ENCODE data around the gene STK17A.

Gene STK17A

GRCh38 chr7:43653891-43654504, 71.1 kb downstream of the STK17A start:
- DNase-seq (ENCODE audit: low read depth) = no peak
- H3K4me3 ChIP-seq (ENCODE audit: low read depth, low read length) = no peak overlapping the region
- TF ChIP-seq MYC (IDR thresholded peaks at IDR 0.05; ENCODE audit: low read depth, low read length) (no peak), MAX (IDR thresholded peaks at IDR 0.05; ENCODE audit: low read depth, low read length) (no peak), POLR2A (IDR thresholded peaks at IDR 0.05; ENCODE audit: extremely low read depth, insufficient read length) (no peak)
- TF ChIP-seq, protein P1, sequence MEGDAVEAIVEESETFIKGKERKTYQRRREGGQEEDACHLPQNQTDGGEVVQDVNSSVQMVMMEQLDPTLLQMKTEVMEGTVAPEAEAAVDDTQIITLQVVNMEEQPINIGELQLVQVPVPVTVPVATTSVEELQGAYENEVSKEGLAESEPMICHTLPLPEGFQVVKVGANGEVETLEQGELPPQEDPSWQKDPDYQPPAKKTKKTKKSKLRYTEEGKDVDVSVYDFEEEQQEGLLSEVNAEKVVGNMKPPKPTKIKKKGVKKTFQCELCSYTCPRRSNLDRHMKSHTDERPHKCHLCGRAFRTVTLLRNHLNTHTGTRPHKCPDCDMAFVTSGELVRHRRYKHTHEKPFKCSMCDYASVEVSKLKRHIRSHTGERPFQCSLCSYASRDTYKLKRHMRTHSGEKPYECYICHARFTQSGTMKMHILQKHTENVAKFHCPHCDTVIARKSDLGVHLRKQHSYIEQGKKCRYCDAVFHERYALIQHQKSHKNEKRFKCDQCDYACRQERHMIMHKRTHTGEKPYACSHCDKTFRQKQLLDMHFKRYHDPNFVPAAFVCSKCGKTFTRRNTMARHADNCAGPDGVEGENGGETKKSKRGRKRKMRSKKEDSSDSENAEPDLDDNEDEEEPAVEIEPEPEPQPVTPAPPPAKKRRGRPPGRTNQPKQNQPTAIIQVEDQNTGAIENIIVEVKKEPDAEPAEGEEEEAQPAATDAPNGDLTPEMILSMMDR (IDR thresholded peaks at IDR 0.05; ENCODE audit: low read depth, low read length) = no peak

- no peak overlapping the region for H3K4me3 ChIP-seq (ENCODE audit: low read depth, low read length)
- no peak for DNase-seq (ENCODE audit: low read depth)
- TF ChIP-seq POLR2A (IDR thresholded peaks at IDR 0.05; ENCODE audit: extremely low read depth, insufficient read length) (no peak), MYC (IDR thresholded peaks at IDR 0.05; ENCODE audit: low read depth, low read length) (no peak), MAX (IDR thresholded peaks at IDR 0.05; ENCODE audit: low read depth, low read length) (no peak)
- TF ChIP-seq, protein P1 (IDR thresholded peaks at IDR 0.05; ENCODE audit: low read depth, low read length) = no peak
Observed at GRCh38 chr7:43655584-43655983, 72.7 kb downstream of the STK17A start.

DNA sequence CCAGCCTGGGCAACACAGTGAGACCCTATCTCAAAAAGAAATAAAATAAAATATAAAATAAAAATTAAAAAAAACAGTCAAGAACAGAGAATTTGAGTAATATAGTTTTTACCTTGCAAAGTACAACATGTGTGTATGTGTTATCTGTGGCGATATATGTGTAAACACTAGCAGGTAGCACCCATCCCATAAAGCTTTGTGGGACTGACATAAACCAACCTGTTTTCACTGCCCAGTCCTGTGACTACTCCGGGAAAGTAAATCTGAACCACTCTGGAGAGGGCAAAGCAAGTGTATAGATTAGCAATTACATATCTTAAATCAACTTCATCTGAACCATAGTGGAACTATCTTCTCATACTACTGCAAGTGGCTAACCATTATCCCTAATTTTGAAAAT, 74.1 kb downstream of the STK17A start:
- H3K4me3 ChIP-seq (ENCODE audit: low read depth, low read length) = no peak overlapping the region
- no peak for DNase-seq (ENCODE audit: low read depth)
- TF ChIP-seq MYC (IDR thresholded peaks at IDR 0.05; ENCODE audit: low read depth, low read length) = no peak
- no peak for TF ChIP-seq MAX (IDR thresholded peaks at IDR 0.05; ENCODE audit: low read depth, low read length)
- TF ChIP-seq POLR2A (IDR thresholded peaks at IDR 0.05; ENCODE audit: extremely low read depth, insufficient read length) = no peak
- TF ChIP-seq, protein P1 (IDR thresholded peaks at IDR 0.05; ENCODE audit: low read depth, low read length) = no peak

DNA sequence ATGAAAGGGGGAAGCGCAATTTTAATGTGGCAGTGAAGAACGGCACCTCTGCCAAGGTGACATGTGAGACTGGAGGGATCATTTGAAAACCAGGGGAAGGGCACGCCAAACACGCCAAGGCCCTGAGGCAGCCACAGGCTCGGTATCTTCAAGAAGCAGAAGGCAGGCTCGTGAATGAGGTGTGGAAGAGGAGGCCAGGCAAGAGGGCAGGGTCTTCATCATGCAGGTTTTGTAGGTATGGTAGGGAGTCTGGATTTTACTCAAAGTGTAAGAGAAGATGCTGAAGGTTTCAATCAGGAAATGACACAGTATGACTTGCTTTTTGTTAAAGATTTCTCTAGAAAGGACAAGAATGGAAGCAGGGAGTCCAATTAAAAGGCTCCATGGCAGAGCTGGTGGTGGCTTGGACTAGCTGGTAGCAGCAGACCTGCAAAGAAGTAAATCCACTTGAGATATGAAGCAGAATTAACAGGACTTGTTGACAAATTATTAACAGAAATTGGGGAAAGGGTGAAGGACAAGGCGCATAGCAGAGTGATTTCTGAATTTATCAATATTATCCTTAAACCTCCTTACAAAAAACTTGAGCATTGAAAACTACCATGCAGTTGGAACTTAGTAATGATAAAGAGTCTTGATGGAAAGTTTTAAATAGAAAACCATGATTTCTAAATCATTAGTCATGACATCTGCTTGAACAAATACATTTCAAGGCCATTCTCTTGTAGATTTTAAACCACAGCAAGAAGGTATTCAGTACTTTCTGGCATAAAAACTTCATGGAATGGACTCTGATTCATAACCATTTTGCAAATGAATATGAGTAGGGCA, 76.0 kb downstream of the STK17A start:
- no peak for DNase-seq (ENCODE audit: low read depth)
- H3K4me3 ChIP-seq (ENCODE audit: low read depth, low read length) = no peak overlapping the region
- TF ChIP-seq POLR2A (IDR thresholded peaks at IDR 0.05; ENCODE audit: extremely low read depth, insufficient read length) (no peak), MYC (IDR thresholded peaks at IDR 0.05; ENCODE audit: low read depth, low read length) (no peak), MAX (IDR thresholded peaks at IDR 0.05; ENCODE audit: low read depth, low read length) (no peak)
- TF ChIP-seq, protein P1 (IDR thresholded peaks at IDR 0.05; ENCODE audit: low read depth, low read length) = no peak

DNA sequence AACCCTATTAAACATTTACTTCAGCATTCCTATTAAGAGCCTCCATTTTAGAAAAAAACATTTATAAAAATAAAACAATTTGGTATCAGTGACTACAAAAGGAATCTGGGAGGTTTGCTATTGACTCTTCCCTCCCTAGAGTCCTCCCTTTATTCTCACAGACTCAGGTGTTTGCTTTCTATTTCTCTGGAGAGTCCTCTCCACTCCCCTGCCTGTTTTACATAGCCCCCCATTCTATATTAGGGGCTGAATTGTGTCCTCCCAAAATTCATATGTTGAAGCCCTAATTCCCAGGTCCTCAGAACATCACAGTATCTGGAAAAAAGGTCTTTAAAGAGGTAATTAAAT, 76.6 kb downstream of the STK17A start:
- no peak for DNase-seq (ENCODE audit: low read depth)
- TF ChIP-seq MYC (IDR thresholded peaks at IDR 0.05; ENCODE audit: low read depth, low read length) (no peak), POLR2A (IDR thresholded peaks at IDR 0.05; ENCODE audit: extremely low read depth, insufficient read length) (no peak), MAX (IDR thresholded peaks at IDR 0.05; ENCODE audit: low read depth, low read length) (no peak)
- TF ChIP-seq, protein P1 (IDR thresholded peaks at IDR 0.05; ENCODE audit: low read depth, low read length) = no peak
- H3K4me3 ChIP-seq (ENCODE audit: low read depth, low read length) = no peak overlapping the region

All from NB4 (cell line).